ENCODE data around the gene C17orf75.
A peak's percentile ranks its signal among the peaks of the same experiment; 100 is the strongest.

The C17orf75 gene

GRCh38 chr17:32335687-32336086, 6.3 kb downstream of the C17orf75 start:
- H3K4me3 ChIP-seq (ENCODE audit: low read depth, low read length), result no peak overlapping the region
- no peak for DNase-seq (ENCODE audit: low read depth)
- no peak for TF ChIP-seq POLR2A (IDR thresholded peaks at IDR 0.05; ENCODE audit: extremely low read depth, insufficient read length)
- no peak for TF ChIP-seq MAX (IDR thresholded peaks at IDR 0.05; ENCODE audit: low read depth, low read length)
- TF ChIP-seq MYC (IDR thresholded peaks at IDR 0.05; ENCODE audit: low read depth, low read length), result no peak
- no peak for TF ChIP-seq CTCF (IDR thresholded peaks at IDR 0.05; ENCODE audit: low read depth, low read length)

GRCh38 chr17:32335046-32335445, 6.9 kb downstream of the C17orf75 start:
- no peak overlapping the region for H3K4me3 ChIP-seq (ENCODE audit: low read depth, low read length)
- TF ChIP-seq CTCF (IDR thresholded peaks at IDR 0.05; ENCODE audit: low read depth, low read length) (no peak), POLR2A (IDR thresholded peaks at IDR 0.05; ENCODE audit: extremely low read depth, insufficient read length) (no peak), MYC (IDR thresholded peaks at IDR 0.05; ENCODE audit: low read depth, low read length) (no peak), MAX (IDR thresholded peaks at IDR 0.05; ENCODE audit: low read depth, low read length) (no peak)
- DNase-seq (ENCODE audit: low read depth), result no peak

- DNase-seq (ENCODE audit: low read depth), result no peak
- H3K4me3 ChIP-seq (ENCODE audit: low read depth, low read length), result no peak overlapping the region
- no peak for TF ChIP-seq POLR2A (IDR thresholded peaks at IDR 0.05; ENCODE audit: extremely low read depth, insufficient read length)
- no peak for TF ChIP-seq CTCF (IDR thresholded peaks at IDR 0.05; ENCODE audit: low read depth, low read length)
- TF ChIP-seq MYC (IDR thresholded peaks at IDR 0.05; ENCODE audit: low read depth, low read length), result no peak
- TF ChIP-seq MAX (IDR thresholded peaks at IDR 0.05; ENCODE audit: low read depth, low read length), result no peak
Measured at GRCh38 chr17:32333187-32333586, 8.8 kb downstream of the C17orf75 start.

GRCh38 chr17:32331243-32332040, 10.5 kb downstream of the C17orf75 start:
- H3K4me3 ChIP-seq (ENCODE audit: low read depth, low read length), result no peak overlapping the region

GRCh38 chr17:32330147-32330546, 11.8 kb downstream of the C17orf75 start:
- no peak for DNase-seq (ENCODE audit: low read depth)
- TF ChIP-seq MYC (IDR thresholded peaks at IDR 0.05; ENCODE audit: low read depth, low read length) (no peak), CTCF (IDR thresholded peaks at IDR 0.05; ENCODE audit: low read depth, low read length) (no peak), MAX (IDR thresholded peaks at IDR 0.05; ENCODE audit: low read depth, low read length) (no peak), POLR2A (IDR thresholded peaks at IDR 0.05; ENCODE audit: extremely low read depth, insufficient read length) (no peak)
- no peak overlapping the region for H3K4me3 ChIP-seq (ENCODE audit: low read depth, low read length)

More at GRCh38 chr17:32331243-32332040, 10.5 kb downstream of the C17orf75 start:
- TF ChIP-seq MYC (IDR thresholded peaks at IDR 0.05; ENCODE audit: low read depth, low read length) (no peak), POLR2A (IDR thresholded peaks at IDR 0.05; ENCODE audit: extremely low read depth, insufficient read length) (no peak), CTCF (IDR thresholded peaks at IDR 0.05; ENCODE audit: low read depth, low read length) (no peak), MAX (IDR thresholded peaks at IDR 0.05; ENCODE audit: low read depth, low read length) (no peak)
- peak; percentile 79 for DNase-seq (ENCODE audit: low read depth)
